A673 (cell line): ENCODE data around the gene BRD9. TPM values are rescaled to one million over a fixed set of nuclear protein-coding genes. Genes with fewer than 3 reads are reported as not detected.

Source experiments
- BruUV-seq: library from RNA; stranded (reverse); fragments of 400-500 nt; replicated peaks from 2 replicates; lab custom pipeline; 2021; lab: Mats Ljungman, UMichigan
- CTCF ChIA-PET: fragments of 300-600 bp; sonication (Branson Sonifier 250); formaldehyde crosslinking; loops from one replicate; lab custom pipeline; 2022; ENCODE audit warnings: antibody characterized with exemption; lab: Charles Lee
- POLR2A ChIA-PET: fragments of 300-600 bp; sonication (Branson Sonifier 250); formaldehyde crosslinking; loops from one replicate; lab custom pipeline; 2022; ENCODE audit warnings: antibody characterized with exemption; ENCODE audit not compliant: low non-redundant PET; lab: Charles Lee
- DNase-seq: peaks from one replicate; pipeline ENCODE4 v3.0.0-alpha.2; 2015; ENCODE audit warnings: low spot score
- H3K27ac ChIP-seq: fragments of 200-600 bp; sonication (generic); 2 replicates; pipeline ENCODE4 v1.5.1; 2016; ENCODE audit warnings: mixed run types, low read depth, mild to moderate bottlenecking, mixed read lengths, antibody characterized with exemption, low read length; ENCODE audit not compliant: poor library complexity, severe bottlenecking
- H3K27me3 ChIP-seq: fragments of 200-600 bp; sonication (generic); replicated peaks from 2 replicates; pipeline ENCODE4 v1.6.1; 2017; ENCODE audit warnings: mixed run types, low read depth, mild to moderate bottlenecking, mixed read lengths, antibody characterized with exemption, low read length; ENCODE audit not compliant: insufficient read depth, poor library complexity
- H3K36me3 ChIP-seq: fragments of 200-600 bp; sonication (generic); 2 replicates; pipeline ENCODE4 v1.6.1; 2016; ENCODE audit warnings: mixed run types, mild to moderate bottlenecking, mixed read lengths, antibody characterized with exemption, low read length; ENCODE audit not compliant: insufficient read depth, poor library complexity, severe bottlenecking
- H3K4me1 ChIP-seq: fragments of 200-600 bp; sonication (generic); 2 replicates; pipeline ENCODE4 v1.6.1; 2017; ENCODE audit warnings: mixed run types, mild to moderate bottlenecking, mixed read lengths, antibody characterized with exemption, low read length; ENCODE audit not compliant: insufficient read depth, poor library complexity, severe bottlenecking
- H3K4me3 ChIP-seq: fragments of 200-600 bp; sonication (generic); 2 replicates; pipeline ENCODE4 v1.5.1; 2016; ENCODE audit warnings: low read depth, mixed run types, mild to moderate bottlenecking, mixed read lengths, low read length; ENCODE audit not compliant: poor library complexity, severe bottlenecking
- H3K9me3 ChIP-seq: fragments of 200-600 bp; sonication (generic); 2 replicates; pipeline ENCODE4 v1.6.1; 2016; ENCODE audit warnings: mixed run types, low read depth, mild to moderate bottlenecking, mixed read lengths, antibody characterized with exemption, low read length; ENCODE audit not compliant: poor library complexity, severe bottlenecking
- CTCF ChIP-seq: fragments of 300-800, 200-600 bp; sonication (generic); conservative IDR thresholded peaks from 2 replicates; pipeline ENCODE4 v1.5.1; 2017; ENCODE audit warnings: low read depth, mild to moderate bottlenecking, antibody characterized with exemption, low read length, moderate library complexity, mixed read lengths
- EZH2 ChIP-seq: fragments of 200-600 bp; sonication (generic); IDR thresholded peaks from 2 replicates; pipeline ENCODE4 v1.6.1; 2017; ENCODE audit warnings: borderline replicate concordance, low read depth, mild to moderate bottlenecking, mixed read lengths, antibody characterized with exemption, low read length; ENCODE audit not compliant: poor library complexity, severe bottlenecking
- intact Hi-C: fragments of 100-400 bp; cut with micrococcal nuclease; formaldehyde crosslinking; loops from one replicate; pipeline ENCODE4 v1.10.0; 2022; ENCODE audit not compliant: unreplicated experiment
- total RNA-seq: library from RNA; stranded (reverse); gene quantifications from 2 replicates; pipeline ENCODE4 v1.2.3, GENCODE V29; 2021

BRD9 gene
- total RNA-seq, 1 experiment from 2014 or later, result 73.7 TPM

- ChIA-PET POLR2A (no interaction called here), CTCF (no interaction called here)
- no peaks in the 10 kb centered on the region for H3K9me3 ChIP-seq
- H3K27ac ChIP-seq, result no peak overlapping the region
- H3K36me3 ChIP-seq, result peaks cover 52% of the 10 kb centered on the region
- no peak overlapping the region for H3K4me3 ChIP-seq
- H3K4me1 ChIP-seq, result no peaks in the 10 kb centered on the region
- intact Hi-C loops, result no loop called here
- no peak for DNase-seq
- no TSS peak for BruUV-seq
- no peak for TF ChIP-seq EZH2
- no peak for TF ChIP-seq CTCF
- H3K27me3 ChIP-seq, result no peaks in the 10 kb centered on the region
Observed at GRCh38 chr5:909994-910768, 17.6 kb upstream of the BRD9 start.

GRCh38 chr5:909086-909485, 16.5 kb upstream of the BRD9 start:
- TF ChIP-seq EZH2 (no peak), CTCF (no peak)
- Histone ChIP-seq H3K36me3 (peaks cover 53% of the 10 kb centered on the region), H3K4me3 (no peak overlapping the region), H3K9me3 (no peaks in the 10 kb centered on the region), H3K4me1 (no peaks in the 10 kb centered on the region), H3K27ac (no peak overlapping the region), H3K27me3 (no peaks in the 10 kb centered on the region)
- POLR2A ChIA-PET, result no interaction called here
- BruUV-seq, result no TSS peak
- DNase-seq, result no peak
- CTCF ChIA-PET, result no interaction called here
- intact Hi-C loops, result no loop called here

GRCh38 chr5:908172-908571, 15.6 kb upstream of the BRD9 start:
- Histone ChIP-seq H3K27me3 (no peaks in the 10 kb centered on the region), H3K4me3 (no peak overlapping the region), H3K36me3 (peaks cover 50% of the 10 kb centered on the region), H3K4me1 (no peaks in the 10 kb centered on the region), H3K27ac (no peak overlapping the region), H3K9me3 (no peaks in the 10 kb centered on the region)
- TF ChIP-seq CTCF (no peak), EZH2 (no peak)
- CTCF ChIA-PET, result no interaction called here
- no peak for DNase-seq
- POLR2A ChIA-PET, result no interaction called here
- BruUV-seq, result no TSS peak
- intact Hi-C loops, result no loop called here
